C4-2B (cell line): ENCODE results near the gene HLF.

Experiments
- CTCF ChIP-seq: fragments of 450-650 bp; conservative IDR thresholded peaks from 2 replicates; pipeline ENCODE4 v1.5.1; 2017; ENCODE audit warnings: mild to moderate bottlenecking
- ZFX ChIP-seq: fragments of 450-650 bp; IDR thresholded peaks from 2 replicates; pipeline ENCODE4 v1.6.1; 2017

- no peak for TF ChIP-seq CTCF
- TF ChIP-seq ZFX: no peak
Observed at GRCh38 chr17:55245986-55246385, 18.8 kb upstream of the HLF start.
